OCI-M1 (cell line): ENCODE results near the gene SOWAHB.

Source experiments
- DNase-seq: peaks from one replicate; lab custom pipeline; 2025; lab: John Stamatoyannopoulos, UW

SOWAHB gene

GRCh38 chr4:76897536-76898384, at the start of gene SOWAHB:
SOWAHB (minus strand) TSS chr4:76898144; CDS start chr4:76897849, 295 bp downstream.
- no peak for DNase-seq

GRCh38 chr4:76947369-76947768, 49.4 kb upstream of the SOWAHB start:
- DNase-seq: peak; percentile 69

- no peak for DNase-seq
Observed at GRCh38 chr4:76943790-76944189, 45.8 kb upstream of the SOWAHB start.

- peak; percentile 17 for DNase-seq
Observed at GRCh38 chr4:76943129-76943620, 45.2 kb upstream of the SOWAHB start.

GRCh38 chr4:76939184-76939583, 41.2 kb upstream of the SOWAHB start:
- no peak for DNase-seq

GRCh38 chr4:76931576-76932276, 33.8 kb upstream of the SOWAHB start:
- DNase-seq: no peak

GRCh38 chr4:76931087-76931486, 33.1 kb upstream of the SOWAHB start:
- peak; percentile 9 for DNase-seq

GRCh38 chr4:76930685-76931084, 32.7 kb upstream of the SOWAHB start:
- no peak for DNase-seq

- no peak for DNase-seq
Observed at GRCh38 chr4:76926841-76927240, 28.9 kb upstream of the SOWAHB start.

GRCh38 chr4:76923619-76924357, 25.8 kb upstream of the SOWAHB start:
- DNase-seq: no peak

GRCh38 chr4:76920715-76921114, 22.8 kb upstream of the SOWAHB start:
- no peak for DNase-seq

- DNase-seq: no peak
Observed at GRCh38 chr4:76909711-76910110, 11.8 kb upstream of the SOWAHB start.

- DNase-seq: no peak
Observed at GRCh38 chr4:76905521-76905920, 7.6 kb upstream of the SOWAHB start.

- no peak for DNase-seq
Observed at GRCh38 chr4:76904646-76905190, 6.8 kb upstream of the SOWAHB start.

- DNase-seq: peak; percentile 39
Observed at GRCh38 chr4:76902233-76902890, 4.4 kb upstream of the SOWAHB start.

- no peak for DNase-seq
Observed at GRCh38 chr4:76898949-76899645, 1.2 kb upstream of the SOWAHB start.

GRCh38 chr4:76898385-76898692, 395 bp upstream of the SOWAHB start:
- no peak for DNase-seq

- DNase-seq: no peak
Observed at GRCh38 chr4:76896614-76897535, 1.1 kb downstream of the SOWAHB start.

- no peak for DNase-seq
Observed at GRCh38 chr4:76896048-76896447, 1.9 kb downstream of the SOWAHB start.

- no peak for DNase-seq
Observed at GRCh38 chr4:76895619-76896018, 2.3 kb downstream of the SOWAHB start.
